Vagina (tissue), 2 donors: ENCODE data around the gene ADGRG2.

Experiments used
- POLR2A ChIP-seq, 2 donors: fragments of 450-650 bp; IDR thresholded peaks; one replicate each; pipeline ENCODE4 v1.6.1; 2017; ENCODE audit warnings: antibody characterized with exemption in 2 of 2, mild to moderate bottlenecking in 2 of 2, moderate library complexity in 2 of 2
- TF ChIP-seq, protein P1 (sequence below), 3 experiments: fragments of 450-650 bp in 2 of 3; fragments of 200-600 bp in 1 of 3; sonication (generic) in 1 of 3; IDR thresholded peaks; one replicate each; pipeline ENCODE4 v1.5.1; 2017 to 2019; ENCODE audit warnings: antibody characterized with exemption in 3 of 3, mild to moderate bottlenecking in 2 of 3, moderate library complexity in 2 of 3

DNA sequence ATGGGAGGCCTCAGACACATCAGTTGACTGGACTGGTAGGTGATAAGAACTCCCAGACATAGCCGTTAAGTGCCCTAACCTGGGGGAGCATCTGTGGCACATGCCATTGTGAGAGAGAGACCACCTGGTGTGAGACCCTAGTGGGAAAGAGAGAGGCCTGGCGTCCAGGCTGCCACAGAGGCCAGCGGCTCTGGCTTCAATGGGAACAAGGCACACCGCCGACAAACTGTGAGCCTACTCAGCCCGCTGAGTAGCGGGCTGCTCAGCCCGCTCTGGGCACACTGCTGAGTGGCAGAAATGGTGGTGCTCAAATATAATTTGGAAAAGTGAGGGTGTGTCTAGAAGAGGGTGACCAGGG lies 172.3 kb downstream of the ADGRG2 start:
- TF ChIP-seq, protein P1, sequence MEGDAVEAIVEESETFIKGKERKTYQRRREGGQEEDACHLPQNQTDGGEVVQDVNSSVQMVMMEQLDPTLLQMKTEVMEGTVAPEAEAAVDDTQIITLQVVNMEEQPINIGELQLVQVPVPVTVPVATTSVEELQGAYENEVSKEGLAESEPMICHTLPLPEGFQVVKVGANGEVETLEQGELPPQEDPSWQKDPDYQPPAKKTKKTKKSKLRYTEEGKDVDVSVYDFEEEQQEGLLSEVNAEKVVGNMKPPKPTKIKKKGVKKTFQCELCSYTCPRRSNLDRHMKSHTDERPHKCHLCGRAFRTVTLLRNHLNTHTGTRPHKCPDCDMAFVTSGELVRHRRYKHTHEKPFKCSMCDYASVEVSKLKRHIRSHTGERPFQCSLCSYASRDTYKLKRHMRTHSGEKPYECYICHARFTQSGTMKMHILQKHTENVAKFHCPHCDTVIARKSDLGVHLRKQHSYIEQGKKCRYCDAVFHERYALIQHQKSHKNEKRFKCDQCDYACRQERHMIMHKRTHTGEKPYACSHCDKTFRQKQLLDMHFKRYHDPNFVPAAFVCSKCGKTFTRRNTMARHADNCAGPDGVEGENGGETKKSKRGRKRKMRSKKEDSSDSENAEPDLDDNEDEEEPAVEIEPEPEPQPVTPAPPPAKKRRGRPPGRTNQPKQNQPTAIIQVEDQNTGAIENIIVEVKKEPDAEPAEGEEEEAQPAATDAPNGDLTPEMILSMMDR (IDR thresholded peaks at IDR 0.05) = no peak
- TF ChIP-seq POLR2A (IDR thresholded peaks at IDR 0.05) = no peak
